Neural progenitor cell (in vitro differentiated cells): ENCODE results near the gene KIF4A. TPM values are rescaled to one million over a fixed set of nuclear protein-coding genes. Genes with fewer than 3 reads are reported as not detected.

Source experiments
- DNase-seq: peaks from one replicate; pipeline ENCODE4 v3.0.0-alpha.2; 2016; ENCODE audit warnings: low spot score
- H2AFZ ChIP-seq: fragments of 200-600 bp; sonication (generic); replicated peaks from 2 replicates; pipeline ENCODE4 v1.6.1; 2016; ENCODE audit warnings: antibody characterized with exemption
- H3F3A ChIP-seq: fragments of 200-600 bp; sonication (generic); 2 replicates; pipeline ENCODE4 v1.6.1; 2016; ENCODE audit warnings: antibody characterized with exemption, low read depth
- H3K27ac ChIP-seq: fragments of 200-600 bp; sonication (generic); 2 replicates; pipeline ENCODE4 v1.5.1; 2016; ENCODE audit warnings: mild to moderate bottlenecking
- H3K27me3 ChIP-seq: fragments of 200-600 bp; sonication (generic); 2 replicates; pipeline ENCODE4 v1.6.1; 2016; ENCODE audit warnings: mild to moderate bottlenecking, moderate library complexity
- H3K36me3 ChIP-seq: fragments of 200-600 bp; sonication (generic); 2 replicates; pipeline ENCODE4 v1.5.1; 2016
- H3K4me1 ChIP-seq: fragments of 200-600 bp; sonication (generic); 2 replicates; pipeline ENCODE4 v1.6.1; 2016; ENCODE audit warnings: mixed run types
- H3K4me2 ChIP-seq: fragments of 200-600 bp; sonication (generic); 2 replicates; pipeline ENCODE4 v1.6.1; 2016
- H3K4me3 ChIP-seq: fragments of 200-600 bp; sonication (generic); 2 replicates; pipeline ENCODE4 v1.5.1; 2016
- H3K79me2 ChIP-seq: fragments of 200-600 bp; sonication (generic); 2 replicates; pipeline ENCODE4 v1.6.1; 2016; ENCODE audit warnings: low read depth
- H3K9ac ChIP-seq: fragments of 200-600 bp; sonication (generic); 2 replicates; pipeline ENCODE4 v1.6.1; 2016
- H3K9me3 ChIP-seq: fragments of 200-600 bp; sonication (generic); 2 replicates; pipeline ENCODE4 v1.5.1; 2016; ENCODE audit warnings: low read depth
- H4K20me1 ChIP-seq: fragments of 200-600 bp; sonication (generic); 2 replicates; pipeline ENCODE4 v1.6.1; 2016; ENCODE audit warnings: low read depth
- H3K27ac Mint-ChIP-seq: 3 replicates; pipeline ENCODE4 v1.8.0; 2021; ENCODE audit warnings: mixed read lengths
- H3K27me3 Mint-ChIP-seq: 2 replicates; pipeline ENCODE4 v1.8.0; 2022; ENCODE audit warnings: low read depth, mild to moderate bottlenecking, inconsistent platforms, moderate library complexity, mixed read lengths; ENCODE audit not compliant: insufficient read depth
- H3K36me3 Mint-ChIP-seq: 3 replicates; pipeline ENCODE4 v1.8.0; 2021; ENCODE audit warnings: mixed read lengths
- H3K4me1 Mint-ChIP-seq: 3 replicates; pipeline ENCODE4 v1.8.0; 2021; ENCODE audit warnings: mixed read lengths
- H3K4me3 Mint-ChIP-seq: 3 replicates; pipeline ENCODE4 v1.8.0; 2021; ENCODE audit warnings: mild to moderate bottlenecking, moderate library complexity, mixed read lengths
- H3K9me3 Mint-ChIP-seq: 3 replicates; pipeline ENCODE4 v1.8.0; 2020; ENCODE audit warnings: mixed read lengths
- EZH2 ChIP-seq: fragments of 200-600 bp; sonication (generic); IDR thresholded peaks from 2 replicates; pipeline ENCODE4 v1.6.1; 2017; ENCODE audit warnings: antibody characterized with exemption, mild to moderate bottlenecking, moderate library complexity
- EZH2phosphoT487 ChIP-seq: fragments of 200-600 bp; sonication (generic); IDR thresholded peaks from 2 replicates; pipeline ENCODE4 v1.6.1; 2017; ENCODE audit warnings: antibody characterized with exemption
- total RNA-seq: library from RNA; depleted of rRNA; stranded (reverse); fragments of >200 nt; gene quantifications from 2 replicates; pipeline ENCODE4 v1.2.3, GENCODE V29; 2015; ENCODE audit warnings: low replicate concordance
- TF ChIP-seq, protein P1 (sequence below): fragments of 200-600 bp; sonication (generic); IDR thresholded peaks from 2 replicates; pipeline ENCODE4 v1.5.1; 2017; ENCODE audit warnings: antibody characterized with exemption, mild to moderate bottlenecking

KIF4A gene
- total RNA-seq, 1 donor from 2014 or later, result 77.6 TPM

DNA sequence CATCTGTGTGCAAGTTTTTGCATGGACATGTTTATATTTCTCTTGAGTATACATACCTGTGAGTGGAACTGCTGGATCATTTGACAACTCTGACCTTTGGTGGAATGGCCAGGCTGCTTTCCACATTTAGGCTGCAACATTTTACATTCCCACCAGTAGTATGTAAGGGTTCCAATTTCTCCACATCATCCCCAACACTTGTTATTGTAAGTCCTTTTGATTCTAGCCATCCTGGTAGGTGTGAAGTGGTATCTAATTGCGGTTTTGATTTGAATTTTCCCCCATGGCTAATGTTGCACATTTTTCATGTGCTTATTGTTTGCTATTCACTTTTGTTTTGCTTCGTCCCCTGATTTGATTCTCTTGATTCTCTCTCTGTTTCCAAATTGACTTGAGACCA lies 171.1 kb downstream of the KIF4A start:
- peaks cover 65% of the 10 kb centered on the region for H4K20me1 ChIP-seq
- no peak overlapping the region for H3K27ac ChIP-seq
- Mint-ChIP-seq H3K27me3 (peaks cover 2% of the 10 kb centered on the region), H3K4me3 (no peak overlapping the region), H3K36me3 (peaks cover 27% of the 10 kb centered on the region), H3K4me1 (peaks cover 12% of the 10 kb centered on the region), H3K27ac (no peak overlapping the region), H3K9me3 (peaks cover 12% of the 10 kb centered on the region)
- no peak overlapping the region for H2AFZ ChIP-seq
- no peak for DNase-seq
- peaks cover 16% of the 10 kb centered on the region for H3K36me3 ChIP-seq
- no peak overlapping the region for H3K4me2 ChIP-seq
- peaks cover 100% of the 10 kb centered on the region for H3K79me2 ChIP-seq
- H3F3A ChIP-seq, result no peaks in the 10 kb centered on the region
- H3K27me3 ChIP-seq, result no peaks in the 10 kb centered on the region
- peaks cover 9% of the 10 kb centered on the region for H3K9me3 ChIP-seq
- no peaks in the 10 kb centered on the region for H3K4me1 ChIP-seq
- H3K9ac ChIP-seq, result no peak overlapping the region
- H3K4me3 ChIP-seq, result no peak overlapping the region
- TF ChIP-seq, protein P1, sequence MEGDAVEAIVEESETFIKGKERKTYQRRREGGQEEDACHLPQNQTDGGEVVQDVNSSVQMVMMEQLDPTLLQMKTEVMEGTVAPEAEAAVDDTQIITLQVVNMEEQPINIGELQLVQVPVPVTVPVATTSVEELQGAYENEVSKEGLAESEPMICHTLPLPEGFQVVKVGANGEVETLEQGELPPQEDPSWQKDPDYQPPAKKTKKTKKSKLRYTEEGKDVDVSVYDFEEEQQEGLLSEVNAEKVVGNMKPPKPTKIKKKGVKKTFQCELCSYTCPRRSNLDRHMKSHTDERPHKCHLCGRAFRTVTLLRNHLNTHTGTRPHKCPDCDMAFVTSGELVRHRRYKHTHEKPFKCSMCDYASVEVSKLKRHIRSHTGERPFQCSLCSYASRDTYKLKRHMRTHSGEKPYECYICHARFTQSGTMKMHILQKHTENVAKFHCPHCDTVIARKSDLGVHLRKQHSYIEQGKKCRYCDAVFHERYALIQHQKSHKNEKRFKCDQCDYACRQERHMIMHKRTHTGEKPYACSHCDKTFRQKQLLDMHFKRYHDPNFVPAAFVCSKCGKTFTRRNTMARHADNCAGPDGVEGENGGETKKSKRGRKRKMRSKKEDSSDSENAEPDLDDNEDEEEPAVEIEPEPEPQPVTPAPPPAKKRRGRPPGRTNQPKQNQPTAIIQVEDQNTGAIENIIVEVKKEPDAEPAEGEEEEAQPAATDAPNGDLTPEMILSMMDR, result no peak
- TF ChIP-seq EZH2, result no peak
- TF ChIP-seq EZH2phosphoT487, result no peak

DNA sequence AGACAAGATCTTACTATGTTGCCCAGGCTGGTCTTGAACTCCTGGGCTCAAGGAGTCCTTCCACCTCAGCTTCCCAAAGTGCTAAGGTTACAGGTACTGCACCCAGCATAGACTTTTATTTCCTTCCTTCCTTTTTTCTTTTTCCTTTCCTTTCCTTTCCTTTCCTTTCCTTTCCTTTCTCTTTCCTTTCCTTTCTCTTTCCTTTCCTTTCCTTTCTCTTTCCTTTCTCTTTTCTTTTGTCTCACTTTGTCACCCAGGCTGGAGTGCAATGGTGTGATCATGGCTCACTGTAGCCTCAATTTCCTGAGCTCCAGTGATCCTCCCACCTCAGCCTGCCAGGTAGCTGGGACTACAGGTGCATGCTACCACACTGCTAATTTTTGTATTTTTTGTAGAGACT lies 174.1 kb downstream of the KIF4A start:
- TF ChIP-seq EZH2phosphoT487, result no peak
- TF ChIP-seq, protein P1, result no peak
- TF ChIP-seq EZH2, result no peak
- H3K9me3 Mint-ChIP-seq, result peaks cover 9% of the 10 kb centered on the region
- H3K9ac ChIP-seq, result no peak overlapping the region
- H3K27me3 ChIP-seq, result no peaks in the 10 kb centered on the region
- no peak overlapping the region for H3K4me2 ChIP-seq
- H3K36me3 Mint-ChIP-seq, result peaks cover 30% of the 10 kb centered on the region
- no peak overlapping the region for H3K27ac Mint-ChIP-seq
- no peak overlapping the region for H3K27ac ChIP-seq
- no peaks in the 10 kb centered on the region for H3F3A ChIP-seq
- H3K4me3 Mint-ChIP-seq, result no peak overlapping the region
- peaks cover 100% of the 10 kb centered on the region for H3K79me2 ChIP-seq
- H3K4me3 ChIP-seq, result no peak overlapping the region
- H3K36me3 ChIP-seq, result peaks cover 7% of the 10 kb centered on the region
- H3K4me1 Mint-ChIP-seq, result no peaks in the 10 kb centered on the region
- peaks cover 13% of the 10 kb centered on the region for H3K9me3 ChIP-seq
- no peak for DNase-seq
- H4K20me1 ChIP-seq, result peaks cover 45% of the 10 kb centered on the region
- no peaks in the 10 kb centered on the region for H3K4me1 ChIP-seq
- H2AFZ ChIP-seq, result no peak overlapping the region
- H3K27me3 Mint-ChIP-seq, result no peaks in the 10 kb centered on the region

- H3K79me2 ChIP-seq, result peaks cover 100% of the 10 kb centered on the region
- H3F3A ChIP-seq, result no peaks in the 10 kb centered on the region
- H3K27ac ChIP-seq, result no peak overlapping the region
- Mint-ChIP-seq H3K4me3 (no peak overlapping the region), H3K9me3 (peaks cover 8% of the 10 kb centered on the region), H3K27ac (no peak overlapping the region), H3K4me1 (no peaks in the 10 kb centered on the region), H3K36me3 (peaks cover 17% of the 10 kb centered on the region), H3K27me3 (peaks cover 2% of the 10 kb centered on the region)
- peaks cover 15% of the 10 kb centered on the region for H3K9me3 ChIP-seq
- DNase-seq, result no peak
- no peak overlapping the region for H3K4me2 ChIP-seq
- H3K36me3 ChIP-seq, result peaks cover 7% of the 10 kb centered on the region
- no peak overlapping the region for H2AFZ ChIP-seq
- no peak overlapping the region for H3K9ac ChIP-seq
- no peak overlapping the region for H3K4me3 ChIP-seq
- TF ChIP-seq, protein P1, result no peak
- no peak for TF ChIP-seq EZH2
- TF ChIP-seq EZH2phosphoT487, result no peak
- H4K20me1 ChIP-seq, result peaks cover 49% of the 10 kb centered on the region
- no peaks in the 10 kb centered on the region for H3K27me3 ChIP-seq
- H3K4me1 ChIP-seq, result no peaks in the 10 kb centered on the region
Observed at GRCh38 chrX:70466968-70467367, 177.1 kb downstream of the KIF4A start.
